Endothelial cell of umbilical vein (primary cell): Measurements from ENCODE around the gene CDH3. TPM values are rescaled to one million over a fixed set of nuclear protein-coding genes. Genes with fewer than 3 reads are reported as not detected.

ENCODE experiments used
- BruUV-seq: library from RNA; stranded (reverse); fragments of 400-500 nt; replicated peaks from 2 replicates; lab custom pipeline; 2021; lab: Mats Ljungman, UMichigan
- CTCF ChIA-PET: fragments of 300-600, 350-600 bp; sonication (Branson Sonifier 250); formaldehyde crosslinking; loops from one replicate; lab custom pipeline; 2021; ENCODE audit warnings: antibody characterized with exemption, inconsistent platforms; lab: Charles Lee
- POLR2A ChIA-PET: fragments of 300-600, 350-600 bp; sonication (Branson Sonifier 250); formaldehyde crosslinking; loops from one replicate; lab custom pipeline; 2021; ENCODE audit warnings: antibody characterized with exemption, inconsistent platforms; lab: Charles Lee
- DNase-seq: peaks from one replicate; pipeline ENCODE4 v3.0.0-alpha.2; 2011; ENCODE audit warnings: low read depth, low spot score
- FAIRE-seq: peaks from 2 replicates; lab custom pipeline; 2011; peaks lifted over from hg19 to GRCh38; lab: Jason Lieb, UNC
- H2AFZ ChIP-seq: 2 replicates; pipeline ENCODE4 v1.6.0; 2012; ENCODE audit warnings: low read depth, low read length, control low read depth, inconsistent platforms
- H3K27ac ChIP-seq: 2 replicates; pipeline ENCODE4 v1.5.1; 2011; ENCODE audit warnings: low read depth, mild to moderate bottlenecking, control low read depth, low read length, moderate library complexity; ENCODE audit not compliant: insufficient read depth
- H3K27me3 ChIP-seq, 2 experiments: 2 replicates each; pipeline versions ENCODE4 v1.6.0 to v1.6.1; 2011; ENCODE audit warnings: low read length in 2 of 2, mixed read lengths in 1 of 2; ENCODE audit not compliant: control insufficient read depth in 2 of 2, insufficient read depth in 2 of 2
- H3K36me3 ChIP-seq, 2 experiments: 2 replicates in 1 of 2; 3 replicates in 1 of 2; pipeline ENCODE4 v1.5.1; 2011; ENCODE audit warnings: low read length in 2 of 2, mild to moderate bottlenecking in 1 of 2, moderate library complexity in 1 of 2; ENCODE audit not compliant: control insufficient read depth in 2 of 2, insufficient read depth in 2 of 2; ENCODE audit errors: extremely low read depth in 1 of 2
- H3K4me1 ChIP-seq: 3 replicates; pipeline ENCODE4 v1.5.1; 2011; ENCODE audit warnings: mild to moderate bottlenecking, low read length; ENCODE audit not compliant: control insufficient read depth, insufficient read depth; ENCODE audit errors: extremely low read depth
- H3K4me2 ChIP-seq: 2 replicates; pipeline ENCODE4 v1.6.1; 2011; ENCODE audit warnings: low read length, control low read depth, mixed read lengths; ENCODE audit not compliant: insufficient read depth
- H3K4me3 ChIP-seq, 3 experiments: fragments of 200-600 bp in 1 of 3; sonication (generic), shearing (Covaris generic) in 1 of 3; replicated peaks in 1 of 3; 2 replicates each; pipeline ENCODE4 v1.5.1; 2011 to 2016; ENCODE audit warnings: control low read depth in 3 of 3, low read length in 3 of 3, mild to moderate bottlenecking in 2 of 3, inconsistent platforms in 1 of 3, low read depth in 1 of 3, moderate library complexity in 1 of 3; ENCODE audit not compliant: insufficient read depth in 1 of 3
- H3K79me2 ChIP-seq: 2 replicates; pipeline ENCODE4 v1.6.0; 2012; ENCODE audit warnings: low read length, inconsistent platforms; ENCODE audit not compliant: control insufficient read depth, insufficient read depth
- H3K9ac ChIP-seq: replicated peaks from 2 replicates; pipeline ENCODE3; 2011; ENCODE audit warnings: low read length, control low read depth; ENCODE audit not compliant: insufficient read depth; ENCODE audit errors: extremely low read depth
- H3K9me1 ChIP-seq: replicated peaks from 3 replicates; pipeline ENCODE4 v1.6.0; 2011; ENCODE audit warnings: mild to moderate bottlenecking, low read length; ENCODE audit not compliant: control insufficient read depth, insufficient read depth; ENCODE audit errors: extremely low read depth
- H3K9me3 ChIP-seq: replicated peaks from 2 replicates; pipeline ENCODE4 v1.5.1; 2012; ENCODE audit warnings: low read length, inconsistent platforms; ENCODE audit not compliant: control insufficient read depth, insufficient read depth
- H4K20me1 ChIP-seq: replicated peaks from 2 replicates; pipeline ENCODE3; 2011; ENCODE audit warnings: mild to moderate bottlenecking, low read length; ENCODE audit not compliant: control insufficient read depth, insufficient read depth; ENCODE audit errors: extremely low read depth
- CTCF ChIP-seq, 2 donors: IDR thresholded peaks; 1 replicate in 1 of 2; 2 replicates in 1 of 2; pipeline ENCODE4 v1.5.1; 2011; ENCODE audit warnings: low read length in 2 of 2, mild to moderate bottlenecking in 2 of 2, moderate library complexity in 2 of 2, control low read depth in 1 of 2, inconsistent platforms in 1 of 2, low read depth in 1 of 2; ENCODE audit not compliant: insufficient read depth in 1 of 2; ENCODE audit errors: extremely low read depth in 1 of 2
- EZH2 ChIP-seq: IDR thresholded peaks from 2 replicates; pipeline ENCODE4 v1.6.1; 2012; ENCODE audit warnings: borderline replicate concordance, low read depth, mild to moderate bottlenecking, moderate library complexity, low read length, inconsistent platforms; ENCODE audit not compliant: severe bottlenecking
- FOS ChIP-seq: IDR thresholded peaks from 2 replicates; pipeline ENCODE4 v1.6.1; 2011; ENCODE audit warnings: mild to moderate bottlenecking, low read length, moderate library complexity, borderline replicate concordance; ENCODE audit not compliant: insufficient read depth
- GATA2 ChIP-seq: IDR thresholded peaks from 2 replicates; pipeline ENCODE4 v1.7.0; 2011; ENCODE audit warnings: low read depth, mild to moderate bottlenecking, moderate library complexity, mixed read lengths, low read length; ENCODE audit not compliant: insufficient read length, insufficient read depth
- JUN ChIP-seq: IDR thresholded peaks from 2 replicates; pipeline ENCODE4 v1.6.1; 2011; ENCODE audit warnings: borderline replicate concordance, low read depth; ENCODE audit not compliant: insufficient read length, insufficient read depth
- MYC ChIP-seq: IDR thresholded peaks from one replicate; pipeline ENCODE4 v1.6.1; 2011; ENCODE audit warnings: mild to moderate bottlenecking, low read depth, low read length
- POLR2A ChIP-seq: IDR thresholded peaks from 2 replicates; pipeline ENCODE4 v1.6.1; 2012; ENCODE audit warnings: low read depth, mild to moderate bottlenecking, control low read depth, low read length
- POLR2AphosphoS5 ChIP-seq: IDR thresholded peaks from 2 replicates; pipeline ENCODE4 v1.6.1; 2012; ENCODE audit warnings: low read depth, mild to moderate bottlenecking, control low read depth, low read length, moderate library complexity; ENCODE audit not compliant: insufficient read depth
- dilution Hi-C: fragments of 300-500 bp; cut with MboI; formaldehyde crosslinking; loops from one replicate; pipeline ENCODE4 v1.15.0; 2019; ENCODE audit warnings: low sequenced_read_pairs; ENCODE audit not compliant: extremely low pct_ligation_motif_present
- intact Hi-C: fragments of 100-400 bp; cut with micrococcal nuclease; formaldehyde crosslinking; loops from one replicate; pipeline ENCODE4 v1.10.0; 2022
- polyA plus RNA-seq, 4 experiments: library from polyadenylated mRNA; depleted of rRNA in 3 of 4; stranded (reverse) in 3 of 4; unstranded in 1 of 4; fragments of >200 nt; gene quantifications; 2 replicates each; pipeline versions ENCODE4 v1.2.1 to v1.2.3, GENCODE V29; 2011 to 2012; ENCODE audit warnings: missing spikeins in 1 of 4
- total RNA-seq: library from RNA; stranded (reverse); gene quantifications from 2 replicates; pipeline ENCODE4 v1.2.3, GENCODE V29; 2021
- TF ChIP-seq, protein P1 (sequence below): IDR thresholded peaks from 2 replicates; pipeline ENCODE4 v1.6.1; 2011; ENCODE audit not compliant: insufficient read depth, insufficient read length

CDH3 gene
- total and polyA plus RNA-seq, 2 donors (not counting 3 experiments of a cell fraction or from before 2014, with no cell fraction given): 0.03 TPM; not detected in 1

GRCh38 chr16:68642436-68643101 is 2.5 kb upstream of the CDH3 start:
- no peak for FAIRE-seq

More at GRCh38 chr16:68642436-68643101, 2.5 kb upstream of the CDH3 start:
- CTCF ChIA-PET: no interaction called here
- TF ChIP-seq GATA2: no peak
- TF ChIP-seq, protein P1, sequence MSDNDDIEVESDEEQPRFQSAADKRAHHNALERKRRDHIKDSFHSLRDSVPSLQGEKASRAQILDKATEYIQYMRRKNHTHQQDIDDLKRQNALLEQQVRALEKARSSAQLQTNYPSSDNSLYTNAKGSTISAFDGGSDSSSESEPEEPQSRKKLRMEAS: no peak
- no peak for TF ChIP-seq POLR2A
- no peak for TF ChIP-seq CTCF (IDR thresholded peaks at IDR 0.05; ENCODE audit: extremely low read depth in 1 of 2, insufficient read depth in 1 of 2, low read depth in 1 of 2, low read length in 2 of 2)
- TF ChIP-seq EZH2: no peak
- no peak for TF ChIP-seq JUN
- TF ChIP-seq POLR2AphosphoS5: no peak
- no peak for TF ChIP-seq FOS
- no peak for TF ChIP-seq MYC
- H4K20me1 ChIP-seq: no peaks in the 10 kb centered on the region
- peak overlapping the region; percentile 31 for H3K4me2 ChIP-seq
- POLR2A ChIA-PET: no interaction called here
- H3K27me3 ChIP-seq: peaks cover 37 to 47% of the 10 kb centered on the region in 2 experiments
- H3K9me1 ChIP-seq: no peaks in the 10 kb centered on the region
- H3K79me2 ChIP-seq: no peaks in the 10 kb centered on the region
- intact Hi-C loops: no loop called here
- peak overlapping the region in 1 of 3 experiments; percentile 12 for H3K4me3 ChIP-seq
- H3K9ac ChIP-seq: no peak overlapping the region
- no peaks in the 10 kb centered on the region for H3K9me3 ChIP-seq
- dilution Hi-C loops: no loop called here
- no peaks in the 10 kb centered on the region for H3K4me1 ChIP-seq
- H3K36me3 ChIP-seq: no peaks in the 10 kb centered on the region
- peak; percentile 12 for DNase-seq
- no peak overlapping the region for H3K27ac ChIP-seq
- BruUV-seq: no TSS peak
- H2AFZ ChIP-seq: peak overlapping the region; percentile 61
